GM19455 (cell line): Measurements from ENCODE around the gene SMIM8.
"Not testable (repeated sequence)": the region's sequence is repeated elsewhere in the genome, so short reads cannot be mapped to it uniquely, and the experiment has no call there.

Experiments
- ATAC-seq: cut with Tn5 transposase; IDR thresholded peaks from one replicate; pipeline ENCODE4 v1.9.1; 2021; ENCODE audit not compliant: unreplicated experiment

SMIM8 gene

GRCh38 chr6:87322304-87323212 lies at the start of gene SMIM8:
Gene SMIM8 (plus strand): TSS chr6:87322588. CDS start chr6:87337032, 14,444 bp downstream.
- ATAC-seq, result peak; percentile 99

- ATAC-seq, result no peak
These were observed 47.6 kb upstream of the SMIM8 start for GRCh38 chr6:87274660-87275274.

GRCh38 chr6:87276624-87277023 lies 45.8 kb upstream of the SMIM8 start:
- no peak for ATAC-seq

GRCh38 chr6:87277123-87277522 lies 45.3 kb upstream of the SMIM8 start:
- ATAC-seq, result no peak

- ATAC-seq, result no peak
These were observed 43.2 kb upstream of the SMIM8 start for GRCh38 chr6:87279196-87279595.

- no peak for ATAC-seq
These were observed 41.0 kb upstream of the SMIM8 start for GRCh38 chr6:87281426-87281825.

DNA sequence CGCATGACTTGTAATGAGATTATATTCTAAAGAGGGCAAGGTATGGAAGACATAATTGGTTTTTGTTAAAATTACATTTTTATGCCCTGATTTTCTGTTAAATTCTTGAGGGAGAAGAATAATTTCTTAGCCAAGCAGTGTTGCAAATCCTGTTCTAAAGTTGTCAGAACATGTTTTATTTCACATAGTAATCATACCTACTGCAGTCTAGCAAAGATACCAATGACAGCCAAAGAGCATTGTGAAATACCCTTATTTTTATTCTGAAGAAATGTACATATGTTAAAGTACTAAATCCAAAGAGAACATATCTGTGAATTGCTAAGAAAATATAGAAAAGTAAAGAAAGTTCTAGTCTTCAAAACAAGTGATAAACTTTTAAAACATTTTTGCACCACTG lies 39.6 kb upstream of the SMIM8 start:
- ATAC-seq, result no peak

DNA sequence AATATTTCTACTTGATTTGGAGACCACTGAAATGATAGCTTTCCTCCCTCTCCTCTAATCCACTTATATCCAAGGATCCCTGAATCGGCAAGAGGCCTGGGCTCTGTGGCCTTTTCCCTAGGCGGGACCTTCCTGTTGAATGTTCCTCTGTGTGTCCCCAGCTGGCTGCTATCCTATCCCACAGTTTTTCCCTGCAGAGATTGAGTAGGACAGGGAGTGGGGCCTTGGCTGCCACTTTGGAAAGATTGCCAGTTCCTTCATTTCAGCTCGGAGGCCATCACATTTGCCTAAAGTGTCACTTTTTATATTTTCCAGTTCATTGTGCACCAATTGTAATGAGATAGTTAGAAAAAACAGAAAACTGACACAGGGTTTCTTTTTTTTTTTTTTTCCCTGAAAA lies 38.9 kb upstream of the SMIM8 start:
- ATAC-seq, result no peak

- no peak for ATAC-seq
These were observed 35.1 kb upstream of the SMIM8 start for GRCh38 chr6:87287251-87287650.

- no peak for ATAC-seq
These were observed 32.8 kb upstream of the SMIM8 start for GRCh38 chr6:87289571-87289970.

- ATAC-seq, result no peak
These were observed 30.5 kb upstream of the SMIM8 start for GRCh38 chr6:87291883-87292282.

GRCh38 chr6:87293526-87293925 lies 28.9 kb upstream of the SMIM8 start:
- ATAC-seq, result no peak

DNA sequence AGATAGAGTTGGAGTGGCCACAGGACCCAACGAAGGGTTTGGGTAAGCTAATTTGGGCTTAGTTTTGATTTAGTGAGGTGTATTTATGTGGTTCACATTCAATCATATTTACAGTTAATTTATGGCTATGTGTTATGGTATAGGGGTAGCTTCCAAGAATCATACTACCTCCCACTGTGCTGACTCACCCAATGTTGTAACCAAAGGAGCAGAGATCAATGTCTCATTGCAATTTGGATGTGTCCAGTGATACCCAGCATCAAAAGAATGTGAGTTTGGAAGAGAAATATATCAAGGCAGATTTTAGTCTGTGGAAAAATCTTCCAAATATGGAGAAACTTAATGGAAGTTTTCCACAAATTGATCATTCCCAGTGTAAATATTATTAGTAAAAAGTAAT lies 25.3 kb upstream of the SMIM8 start:
- no peak for ATAC-seq

- ATAC-seq, result not testable (repeated sequence)
These were observed 21.1 kb upstream of the SMIM8 start for GRCh38 chr6:87301277-87301676.

- ATAC-seq, result no peak
These were observed 13.4 kb upstream of the SMIM8 start for GRCh38 chr6:87308970-87309369.

- no peak for ATAC-seq
These were observed 9.5 kb upstream of the SMIM8 start for GRCh38 chr6:87312860-87313259.

GRCh38 chr6:87315071-87315470 lies 7.3 kb upstream of the SMIM8 start:
- ATAC-seq, result no peak

GRCh38 chr6:87319271-87319987 lies 3.0 kb upstream of the SMIM8 start:
- ATAC-seq, result no peak

- ATAC-seq, result not testable (repeated sequence)
These were observed 1.5 kb downstream of the SMIM8 start for GRCh38 chr6:87323880-87324279.

DNA sequence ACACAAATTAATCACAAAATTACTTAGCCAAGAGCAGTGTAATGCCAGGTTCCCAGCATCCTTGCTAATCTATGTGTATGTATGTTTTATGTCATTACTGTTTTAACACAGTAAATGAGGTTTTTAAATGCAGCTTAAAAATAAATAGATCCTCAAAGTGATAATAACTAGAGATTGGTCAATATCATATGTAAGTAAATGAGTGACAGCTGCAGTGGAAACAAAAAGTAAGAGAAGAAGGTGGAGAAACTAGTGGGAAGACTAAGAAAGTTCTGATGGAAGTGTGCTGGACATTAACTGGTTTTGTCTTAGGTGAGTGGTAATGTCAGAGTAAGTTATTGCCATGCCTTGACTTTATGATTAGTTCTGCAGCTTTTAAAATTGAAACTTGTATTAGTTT lies 8.6 kb downstream of the SMIM8 start:
- ATAC-seq, result no peak

DNA sequence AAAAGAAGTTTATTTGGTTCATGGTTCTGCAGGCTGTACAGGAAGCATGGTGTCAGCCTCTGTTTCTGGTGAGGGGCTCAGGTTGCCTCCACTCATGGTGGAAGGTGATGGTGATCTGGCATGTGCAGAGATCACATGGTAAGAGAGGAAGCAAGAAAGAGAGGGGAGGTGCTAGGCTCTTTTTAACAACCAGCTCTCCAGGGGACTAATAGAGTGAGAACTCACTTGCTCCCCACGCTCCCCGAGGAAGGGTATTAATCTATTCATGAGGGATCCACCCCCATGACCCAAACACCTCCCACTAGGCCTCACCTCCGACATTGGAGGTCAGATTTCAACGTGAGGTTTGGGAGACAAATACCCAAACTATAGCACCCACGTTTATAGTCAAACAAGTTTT lies 10.6 kb downstream of the SMIM8 start:
- no peak for ATAC-seq
